ENCODE results near the gene MAGEC2. TPM values are rescaled to one million over a fixed set of nuclear protein-coding genes. Genes with fewer than 3 reads are reported as not detected.

The MAGEC2 gene
- total and polyA plus RNA-seq, 10 donors, result not detected

DNA sequence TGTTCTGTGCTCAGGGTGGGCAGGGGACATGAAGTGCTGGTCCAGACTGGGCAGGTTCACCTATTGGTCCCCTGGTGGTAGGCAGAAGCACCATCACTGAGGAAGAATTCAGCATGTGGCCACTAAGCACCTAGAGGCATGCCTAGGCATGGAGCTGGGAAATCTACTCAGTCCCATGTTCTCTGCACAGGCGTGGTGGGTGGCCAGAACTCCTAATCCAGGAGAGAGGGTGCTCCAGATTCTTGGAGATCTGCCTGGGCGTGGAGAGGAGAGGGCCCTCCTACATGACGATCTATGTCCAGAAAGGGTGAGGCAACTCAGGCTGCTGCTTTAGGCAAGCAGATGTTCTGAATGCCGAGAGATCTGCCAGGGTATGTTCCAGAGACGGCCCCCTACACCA is 44.6 kb upstream of the MAGEC2 start:
- intact Hi-C loops (cut with DNase I; ENCODE audit: low total_unique reads), result no loop called here
- no peaks in the 10 kb centered on the region for H3K27me3 ChIP-seq (replicated peaks in 1 of 7)
- H3K27ac ChIP-seq, result no peak overlapping the region
- no peak for TF ChIP-seq POLR2AphosphoS5 (IDR thresholded peaks at IDR 0.05)
- TF ChIP-seq, protein P1, sequence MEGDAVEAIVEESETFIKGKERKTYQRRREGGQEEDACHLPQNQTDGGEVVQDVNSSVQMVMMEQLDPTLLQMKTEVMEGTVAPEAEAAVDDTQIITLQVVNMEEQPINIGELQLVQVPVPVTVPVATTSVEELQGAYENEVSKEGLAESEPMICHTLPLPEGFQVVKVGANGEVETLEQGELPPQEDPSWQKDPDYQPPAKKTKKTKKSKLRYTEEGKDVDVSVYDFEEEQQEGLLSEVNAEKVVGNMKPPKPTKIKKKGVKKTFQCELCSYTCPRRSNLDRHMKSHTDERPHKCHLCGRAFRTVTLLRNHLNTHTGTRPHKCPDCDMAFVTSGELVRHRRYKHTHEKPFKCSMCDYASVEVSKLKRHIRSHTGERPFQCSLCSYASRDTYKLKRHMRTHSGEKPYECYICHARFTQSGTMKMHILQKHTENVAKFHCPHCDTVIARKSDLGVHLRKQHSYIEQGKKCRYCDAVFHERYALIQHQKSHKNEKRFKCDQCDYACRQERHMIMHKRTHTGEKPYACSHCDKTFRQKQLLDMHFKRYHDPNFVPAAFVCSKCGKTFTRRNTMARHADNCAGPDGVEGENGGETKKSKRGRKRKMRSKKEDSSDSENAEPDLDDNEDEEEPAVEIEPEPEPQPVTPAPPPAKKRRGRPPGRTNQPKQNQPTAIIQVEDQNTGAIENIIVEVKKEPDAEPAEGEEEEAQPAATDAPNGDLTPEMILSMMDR (IDR thresholded peaks at IDR 0.05 in 8 of 11, conservative IDR thresholded peaks at IDR 0.05 in 3 of 11), result no peak
- no peak for DNase-seq
- H3K4me1 ChIP-seq, result no peaks in the 10 kb centered on the region
- 30 to 89% (median 40%) methylated on average over 1 to 5 of the region's 5 CpGs; no CpG with 5 or more reads in 1 of the 5 donors for WGBS, 5 donors
- H3K9me3 ChIP-seq, result no peaks in the 10 kb centered on the region
- no peaks in the 10 kb centered on the region for H3K36me3 ChIP-seq
- H3K4me3 ChIP-seq, result no peak overlapping the region

DNA sequence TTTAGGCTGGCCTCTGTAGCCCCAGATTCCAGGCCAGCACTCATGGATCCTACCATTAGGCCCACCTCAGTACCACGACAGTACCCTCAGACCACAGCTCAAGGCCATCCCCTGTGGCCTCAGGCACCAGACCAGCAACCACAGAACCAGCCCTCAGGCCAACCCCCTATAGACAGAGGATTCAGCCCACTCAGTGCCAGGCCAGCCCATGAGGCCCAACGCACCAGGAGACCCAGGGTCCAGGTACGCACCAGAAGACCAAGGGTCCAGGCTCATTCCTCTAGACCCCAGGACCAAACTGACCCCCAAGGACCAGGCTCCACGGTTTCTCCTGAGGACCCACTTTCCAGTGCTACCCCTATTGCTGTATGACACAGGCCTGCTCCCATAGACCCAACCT is 39.5 kb upstream of the MAGEC2 start:
- intact Hi-C loops (cut with DNase I; ENCODE audit: low total_unique reads), result no loop called here

DNA sequence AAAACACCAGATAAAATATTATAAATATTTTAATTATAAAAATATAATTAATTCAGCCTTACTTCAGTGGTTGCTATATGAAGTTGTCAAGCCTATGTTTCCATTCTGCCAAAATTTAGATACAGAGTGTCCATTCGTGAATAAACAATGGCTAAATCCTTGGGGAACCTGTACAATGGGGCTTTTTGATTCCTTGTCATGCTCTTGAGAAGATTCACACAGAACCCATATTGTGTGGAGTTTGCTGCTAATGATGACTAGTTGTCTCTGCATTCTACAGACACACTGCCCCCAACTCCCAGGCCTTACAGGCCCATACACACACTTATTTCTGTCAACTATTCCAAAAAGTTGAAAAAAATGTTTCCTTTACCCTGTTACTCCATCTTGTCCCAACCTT is 33.4 kb upstream of the MAGEC2 start:
- no peak overlapping the region for H3K4me3 ChIP-seq
- H3K27me3 ChIP-seq (replicated peaks in 1 of 7), result no peaks in the 10 kb centered on the region
- H3K27ac ChIP-seq, result no peak overlapping the region
- TF ChIP-seq POLR2A (IDR thresholded peaks at IDR 0.05), result no peak
- no peak for TF ChIP-seq POLR2AphosphoS5 (IDR thresholded peaks at IDR 0.05)
- TF ChIP-seq, protein P1 (IDR thresholded peaks at IDR 0.05 in 8 of 11, conservative IDR thresholded peaks at IDR 0.05 in 3 of 11), result no peak
- intact Hi-C loops (cut with DNase I; ENCODE audit: low total_unique reads), result no loop called here
- DNase-seq, result no peak
- no peaks in the 10 kb centered on the region for H3K4me1 ChIP-seq
- WGBS, 5 donors, result 52 to 82% (median 56%) methylated on average over 1 of the region's 1 CpG
- no peaks in the 10 kb centered on the region for H3K36me3 ChIP-seq
- H3K9me3 ChIP-seq, result no peaks in the 10 kb centered on the region

More for the DNA sequence above, 39.5 kb upstream of the MAGEC2 start:
- no peaks in the 10 kb centered on the region for H3K4me1 ChIP-seq
- H3K9me3 ChIP-seq, result no peaks in the 10 kb centered on the region
- H3K36me3 ChIP-seq, result no peaks in the 10 kb centered on the region
- 42 to 83% (median 67%) methylated on average over 3 to 4 of the region's 4 CpGs; no CpG with 5 or more reads in 1 of the 5 donors for WGBS, 5 donors
- no peak overlapping the region for H3K4me3 ChIP-seq
- DNase-seq, result no peak
- no peaks in the 10 kb centered on the region for H3K27me3 ChIP-seq (replicated peaks in 1 of 7)
- TF ChIP-seq POLR2A (IDR thresholded peaks at IDR 0.05) (no peak), POLR2AphosphoS5 (IDR thresholded peaks at IDR 0.05) (no peak)
- TF ChIP-seq, protein P1 (IDR thresholded peaks at IDR 0.05 in 8 of 11, conservative IDR thresholded peaks at IDR 0.05 in 3 of 11), result no peak
- no peak overlapping the region for H3K27ac ChIP-seq

DNA sequence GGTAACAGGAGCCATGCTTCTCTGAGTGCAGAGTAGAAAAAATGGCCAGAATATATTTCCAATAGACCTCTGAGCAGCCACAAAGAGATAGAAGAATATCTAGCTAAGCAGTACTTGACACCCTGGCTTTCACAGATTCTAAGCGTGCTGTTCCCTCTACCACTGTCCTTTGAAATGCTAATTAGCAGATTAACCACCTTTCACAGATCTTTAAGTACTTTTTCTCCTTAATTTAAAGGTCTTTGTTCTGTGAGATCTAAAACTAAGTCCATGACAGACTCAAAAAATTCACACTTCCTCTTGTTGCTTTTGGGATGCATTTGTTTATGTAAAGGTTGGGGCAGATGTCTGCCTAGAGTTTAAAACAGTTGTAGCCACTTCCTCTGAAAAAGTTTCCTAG is 28.3 kb upstream of the MAGEC2 start:
- Histone ChIP-seq H3K27ac (no peak overlapping the region), H3K9me3 (peaks cover 0 to 10% (median 0%) of the 10 kb centered on the region in 8 donors), H3K4me1 (no peaks in the 10 kb centered on the region), H3K4me3 (no peak overlapping the region), H3K27me3 (replicated peaks in 1 of 7) (no peaks in the 10 kb centered on the region), H3K36me3 (no peaks in the 10 kb centered on the region)
- 24 to 45% (median 32%) methylated on average over 1 of the region's 1 CpG for WGBS, 5 donors
- TF ChIP-seq, protein P1 (IDR thresholded peaks at IDR 0.05 in 8 of 11, conservative IDR thresholded peaks at IDR 0.05 in 3 of 11), result no peak
- TF ChIP-seq POLR2A (IDR thresholded peaks at IDR 0.05) (no peak), POLR2AphosphoS5 (IDR thresholded peaks at IDR 0.05) (no peak)
- intact Hi-C loops (cut with DNase I; ENCODE audit: low total_unique reads), result no loop called here
- no peak for DNase-seq
